Measurements from ENCODE around the gene TMEM185B.

GRCh38 chr2:120236791-120237190, 13.6 kb upstream of the TMEM185B start:
- TF ChIP-seq CTCF (IDR thresholded peaks at IDR 0.05) (no peak), POLR2A (IDR thresholded peaks at IDR 0.05) (no peak), EP300 (IDR thresholded peaks at IDR 0.05) (no peak)

Measured in suprapubic skin (tissue), 3 donors.